Measurements from ENCODE around the gene WDR27. TPM values are rescaled to one million over a fixed set of nuclear protein-coding genes. Genes with fewer than 3 reads are reported as not detected.

The WDR27 gene
- total and polyA plus RNA-seq, 7 donors, result 1.2 to 46.0 (median 20.0) TPM

DNA sequence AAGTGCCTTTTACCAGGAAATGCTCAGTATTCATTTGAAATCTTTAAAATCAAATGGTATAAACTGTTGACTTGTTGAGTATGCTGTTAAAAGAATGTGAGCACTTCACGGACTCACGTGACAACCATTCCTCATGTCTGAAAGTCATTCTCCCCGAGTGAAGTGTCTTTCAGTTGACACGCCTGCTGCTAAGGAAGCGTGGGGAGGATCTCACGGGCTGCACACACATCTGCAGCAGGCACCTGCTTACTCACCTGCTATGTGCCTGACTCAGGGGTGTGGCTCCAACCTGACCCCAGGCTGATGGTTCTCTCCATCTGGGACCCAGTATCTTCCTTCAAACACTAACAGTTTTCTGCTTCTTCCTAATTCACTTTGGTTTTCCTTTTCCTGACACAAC is 32.7 kb downstream of the WDR27 start:
- DNase-seq, result no peak
- no peaks in the 10 kb centered on the region for H3K27me3 ChIP-seq
- H3K4me1 ChIP-seq, result no peaks in the 10 kb centered on the region
- peak overlapping the region in 1 of 4 donors; percentile 4 for H3K27ac ChIP-seq
- intact Hi-C loops (cut with DNase I), result no loop called here
- TF ChIP-seq POLR2AphosphoS5 (IDR thresholded peaks at IDR 0.05), result no peak
- TF ChIP-seq, protein P1, sequence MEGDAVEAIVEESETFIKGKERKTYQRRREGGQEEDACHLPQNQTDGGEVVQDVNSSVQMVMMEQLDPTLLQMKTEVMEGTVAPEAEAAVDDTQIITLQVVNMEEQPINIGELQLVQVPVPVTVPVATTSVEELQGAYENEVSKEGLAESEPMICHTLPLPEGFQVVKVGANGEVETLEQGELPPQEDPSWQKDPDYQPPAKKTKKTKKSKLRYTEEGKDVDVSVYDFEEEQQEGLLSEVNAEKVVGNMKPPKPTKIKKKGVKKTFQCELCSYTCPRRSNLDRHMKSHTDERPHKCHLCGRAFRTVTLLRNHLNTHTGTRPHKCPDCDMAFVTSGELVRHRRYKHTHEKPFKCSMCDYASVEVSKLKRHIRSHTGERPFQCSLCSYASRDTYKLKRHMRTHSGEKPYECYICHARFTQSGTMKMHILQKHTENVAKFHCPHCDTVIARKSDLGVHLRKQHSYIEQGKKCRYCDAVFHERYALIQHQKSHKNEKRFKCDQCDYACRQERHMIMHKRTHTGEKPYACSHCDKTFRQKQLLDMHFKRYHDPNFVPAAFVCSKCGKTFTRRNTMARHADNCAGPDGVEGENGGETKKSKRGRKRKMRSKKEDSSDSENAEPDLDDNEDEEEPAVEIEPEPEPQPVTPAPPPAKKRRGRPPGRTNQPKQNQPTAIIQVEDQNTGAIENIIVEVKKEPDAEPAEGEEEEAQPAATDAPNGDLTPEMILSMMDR (IDR thresholded peaks at IDR 0.05), result no peak
- TF ChIP-seq EP300 (IDR thresholded peaks at IDR 0.05), result no peak
- TF ChIP-seq POLR2A (IDR thresholded peaks at IDR 0.05), result no peak
- H3K9me3 ChIP-seq, result no peaks in the 10 kb centered on the region
- peaks cover 0 to 63% (median 9%) of the 10 kb centered on the region in 4 donors for H3K36me3 ChIP-seq
- 74 to 87% methylated on average over 6 of the region's 6 CpGs for WGBS, 2 donors
- H3K4me3 ChIP-seq, result no peak overlapping the region

DNA sequence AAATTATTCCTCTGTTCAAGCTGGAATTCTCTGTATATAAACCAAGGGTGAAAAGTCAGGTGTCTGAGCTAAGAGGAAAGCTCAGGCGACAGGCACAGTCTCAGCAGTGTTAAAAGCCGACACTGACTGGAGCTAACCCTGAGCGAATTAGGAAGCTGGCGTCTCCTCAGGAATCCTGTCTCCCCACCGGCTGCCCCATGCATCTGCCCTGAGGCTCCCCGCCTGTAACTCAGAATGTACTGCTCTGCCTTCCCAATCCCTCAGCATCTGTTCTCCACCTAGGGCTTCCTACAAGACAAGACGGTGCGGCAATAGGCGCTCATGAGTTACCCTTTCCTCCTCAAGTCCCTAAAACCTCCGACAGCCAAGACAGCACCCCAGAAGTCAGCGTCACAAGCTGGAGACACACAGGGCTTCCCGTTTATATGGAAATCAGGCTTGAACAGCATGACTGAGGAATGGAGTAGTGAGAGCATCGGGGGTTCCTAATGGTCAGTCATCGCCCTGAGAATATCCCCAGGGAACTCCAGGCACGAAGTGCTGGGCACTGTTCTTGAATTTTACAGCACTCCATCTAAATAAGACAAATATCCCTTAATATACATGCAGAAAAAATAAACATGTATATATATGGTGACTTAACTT is 33.5 kb downstream of the WDR27 start:
- no peak overlapping the region for H3K27ac ChIP-seq
- H3K36me3 ChIP-seq, result peaks cover 0 to 72% (median 12%) of the 10 kb centered on the region in 4 donors
- DNase-seq, result no peak
- TF ChIP-seq EP300 (IDR thresholded peaks at IDR 0.05) (no peak), POLR2A (IDR thresholded peaks at IDR 0.05) (no peak)
- WGBS, 2 donors, result 94 to 96% methylated on average over 15 of the region's 15 CpGs
- no peaks in the 10 kb centered on the region for H3K27me3 ChIP-seq
- no peaks in the 10 kb centered on the region for H3K4me1 ChIP-seq
- intact Hi-C loops (cut with DNase I), result no loop called here
- no peak overlapping the region for H3K4me3 ChIP-seq
- no peaks in the 10 kb centered on the region for H3K9me3 ChIP-seq

DNA sequence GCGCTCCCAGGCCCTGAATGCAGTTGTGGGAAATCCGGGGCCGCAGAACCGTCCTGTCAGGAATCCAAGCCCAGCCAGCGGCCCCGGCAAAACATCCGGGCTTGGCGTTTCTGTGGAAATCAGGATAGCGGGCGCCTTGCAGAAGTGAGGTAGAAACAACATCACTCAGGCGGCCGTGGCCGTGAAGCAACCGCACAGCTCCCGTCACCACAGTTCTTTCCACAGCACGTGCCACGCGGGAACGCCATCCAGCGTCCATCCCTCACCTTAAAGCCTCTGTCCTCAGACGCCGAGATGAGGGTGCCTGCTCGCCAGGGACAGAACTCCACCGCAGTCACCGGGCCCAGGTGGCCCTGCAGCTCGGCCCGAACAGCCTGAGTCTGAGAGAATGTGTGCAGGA is 34.1 kb downstream of the WDR27 start:
- intact Hi-C loops (cut with DNase I), result no loop called here
- H3K9me3 ChIP-seq, result no peaks in the 10 kb centered on the region
- 98% methylated on average over 27 of the region's 27 CpGs for WGBS, 2 donors
- H3K36me3 ChIP-seq, result peaks cover 0 to 76% (median 13%) of the 10 kb centered on the region in 4 donors
- H3K4me3 ChIP-seq, result no peak overlapping the region
- H3K4me1 ChIP-seq, result no peaks in the 10 kb centered on the region
- no peak for DNase-seq
- H3K27ac ChIP-seq, result no peak overlapping the region
- no peak for TF ChIP-seq EP300 (IDR thresholded peaks at IDR 0.05)
- TF ChIP-seq, protein P1 (IDR thresholded peaks at IDR 0.05), result no peak
- no peak for TF ChIP-seq POLR2AphosphoS5 (IDR thresholded peaks at IDR 0.05)
- no peak for TF ChIP-seq POLR2A (IDR thresholded peaks at IDR 0.05)
- no peaks in the 10 kb centered on the region for H3K27me3 ChIP-seq

DNA sequence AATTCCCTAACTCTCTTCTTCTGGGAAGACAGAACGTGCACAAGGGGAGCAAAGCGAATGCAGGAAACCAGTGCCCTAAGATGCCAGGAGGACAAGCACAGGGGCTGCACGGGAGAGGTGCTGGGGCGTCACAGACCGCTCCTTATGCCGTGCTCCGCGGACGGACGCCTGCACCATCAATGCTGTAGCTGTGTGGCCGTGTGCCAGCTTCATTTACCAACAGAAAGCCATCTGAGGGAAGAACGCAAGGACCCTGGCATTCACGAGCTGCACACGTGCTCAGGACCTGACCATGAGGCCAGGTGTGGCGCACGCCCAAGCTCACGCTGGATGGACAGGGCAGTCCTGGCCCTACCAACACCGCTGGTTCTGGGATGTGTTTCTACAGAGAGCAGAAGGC is 35.4 kb downstream of the WDR27 start:
- no peak for DNase-seq
- H3K36me3 ChIP-seq, result peaks cover 0 to 75% (median 13%) of the 10 kb centered on the region in 4 donors
- intact Hi-C loops (cut with DNase I), result no loop called here
- H3K4me1 ChIP-seq, result no peaks in the 10 kb centered on the region
- no peaks in the 10 kb centered on the region for H3K27me3 ChIP-seq
- H3K9me3 ChIP-seq, result no peaks in the 10 kb centered on the region
- TF ChIP-seq, protein P1 (IDR thresholded peaks at IDR 0.05), result no peak
- TF ChIP-seq EP300 (IDR thresholded peaks at IDR 0.05), result no peak
- no peak for TF ChIP-seq POLR2AphosphoS5 (IDR thresholded peaks at IDR 0.05)
- TF ChIP-seq POLR2A (IDR thresholded peaks at IDR 0.05), result no peak
- H3K27ac ChIP-seq, result no peak overlapping the region
- no peak overlapping the region for H3K4me3 ChIP-seq
- whole genome bisulfite sequencing, 2 donors, result 95 to 97% methylated on average over 18 of the region's 18 CpGs

DNA sequence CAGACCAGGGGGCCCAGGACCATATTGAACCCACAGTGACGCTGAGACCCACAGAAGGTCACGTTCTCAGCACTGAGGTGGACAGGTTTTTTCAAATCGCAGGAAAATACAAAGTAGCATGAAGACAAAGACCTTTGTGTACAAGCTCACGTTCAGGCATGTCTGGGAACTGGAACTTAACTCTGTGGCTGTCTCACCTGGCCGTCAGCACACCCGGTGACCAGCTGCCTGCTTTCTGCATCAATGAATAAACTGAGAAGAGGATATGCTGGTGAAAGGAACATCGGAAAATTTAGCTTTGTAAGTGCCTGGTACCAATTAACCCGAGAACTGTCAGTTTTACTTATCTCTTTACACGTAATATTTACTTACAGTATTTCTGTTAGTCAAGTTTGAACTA is 36.5 kb downstream of the WDR27 start:
- TF ChIP-seq POLR2A (IDR thresholded peaks at IDR 0.05) (no peak), EP300 (IDR thresholded peaks at IDR 0.05) (no peak), POLR2AphosphoS5 (IDR thresholded peaks at IDR 0.05) (no peak)
- TF ChIP-seq, protein P1 (IDR thresholded peaks at IDR 0.05), result no peak
- 89 to 96% methylated on average over 9 of the region's 9 CpGs for WGBS, 2 donors
- intact Hi-C loops (cut with DNase I), result no loop called here
- Histone ChIP-seq H3K27ac (no peak overlapping the region), H3K36me3 (peaks cover 0 to 75% (median 14%) of the 10 kb centered on the region in 4 donors), H3K9me3 (no peaks in the 10 kb centered on the region), H3K27me3 (no peaks in the 10 kb centered on the region), H3K4me1 (no peaks in the 10 kb centered on the region), H3K4me3 (no peak overlapping the region)
- DNase-seq, result no peak

Measured in sigmoid colon (tissue), 7 donors.